Heart right ventricle (tissue), 16 donors: ENCODE measurements around the gene FOXO3. TPM values are rescaled to one million over a fixed set of nuclear protein-coding genes. Genes with fewer than 3 reads are reported as not detected.
A peak's percentile ranks its signal among the peaks of the same experiment; 100 is the strongest.

Experiments used
- ATAC-seq, 8 donors: fragments of 200-7000 bp; cut with Tn5 transposase; one replicate each; pipeline ENCODE4 v1.9.1; 2020; ENCODE audit warnings: mild to moderate bottlenecking in 8 of 8, moderate library complexity in 8 of 8, moderate number of reproducible peaks in 1 of 8
- DNase-seq, 2 donors: peaks; one replicate each; pipeline ENCODE4 v3.0.0-alpha.2; 2020
- H3K27ac ChIP-seq, 10 donors: fragments of 200-600 bp; sonication (generic) in 2 of 10; one replicate each; pipeline versions ENCODE4 v1.5.0 to v1.8.0; 2020 to 2022; ENCODE audit warnings: mild to moderate bottlenecking in 3 of 10
- H3K27me3 ChIP-seq, 7 donors: fragments of 200-600 bp; one replicate each; pipeline ENCODE4 v1.8.0; 2021 to 2022; ENCODE audit warnings: mild to moderate bottlenecking in 2 of 7
- H3K36me3 ChIP-seq, 9 donors: fragments of 200-600 bp; sonication (generic) in 1 of 9; one replicate each; pipeline versions ENCODE4 v1.5.0 to v1.8.0; 2020 to 2022; ENCODE audit warnings: mild to moderate bottlenecking in 2 of 9
- H3K4me1 ChIP-seq, 9 donors: fragments of 200-600 bp; sonication (generic) in 1 of 9; one replicate each; pipeline versions ENCODE4 v1.5.0 to v1.8.0; 2020 to 2022; ENCODE audit warnings: mild to moderate bottlenecking in 4 of 9
- H3K4me3 ChIP-seq, 10 donors: fragments of 200-600 bp; sonication (generic) in 2 of 10; one replicate each; pipeline versions ENCODE4 v1.5.0 to v1.8.0; 2020 to 2022; ENCODE audit warnings: mild to moderate bottlenecking in 7 of 10, moderate library complexity in 2 of 10
- H3K9me3 ChIP-seq, 11 donors: fragments of 200-600 bp in 10 of 11; sonication (generic) in 2 of 11; one replicate each; pipeline versions ENCODE4 v1.5.0 to v1.8.0; 2013 to 2022; ENCODE audit warnings: mild to moderate bottlenecking in 2 of 11, control low read depth in 1 of 11, moderate library complexity in 1 of 11
- WGBS, 2 donors: extraction: QIAGEN DNeasy Blood & Tissue Kit; methylation state at CpG; one replicate each; pipeline ENCODE4 v1.1.7; 2013; ENCODE audit warnings: inconsistent platforms in 1 of 2; 5-methylcytosine and 5-hydroxymethylcytosine counted together
- intact Hi-C, 10 donors: fragments of 100-400 bp; cut with DNase I; formaldehyde crosslinking; loops; one replicate each; pipeline versions ENCODE4 v1.11.1 to v1.14.2; 2022
- polyA plus RNA-seq, 2 donors: library from polyadenylated mRNA; stranded (reverse); fragments of 200-250 nt; gene quantifications; one replicate each; pipeline ENCODE4 v1.2.3, GENCODE V29; 2013
- total RNA-seq, 10 donors: library from RNA; stranded (reverse); fragmentation: NEBNext Ultra II Directional in 3 of 10; extraction: Animal tissue kit (Norgen Biotek cat#: 25700) in 3 of 10; gene quantifications; one replicate each; pipeline versions ENCODE4 v1.2.1 to v1.2.4, GENCODE V29; 2021 to 2023
- TF ChIP-seq, protein P1 (sequence below), 9 donors: fragments of 200-600 bp; sonication (generic) in 2 of 9; IDR thresholded peaks; one replicate each; pipeline versions ENCODE4 v1.5.0 to v1.8.0; 2021 to 2022; ENCODE audit warnings: antibody characterized with exemption in 9 of 9, mild to moderate bottlenecking in 5 of 9, moderate library complexity in 1 of 9
- donor health status: Arrhythmogenic right ventricular cardiomyopathy.
- donor health status: ischemic (EF 13 %, LVEDD 7.1; RV severe dilation, severe dysfunction).
- donor health status: healthy with polysubstance abuse.
- donor health status: DM: no; HTN: yes; CAD: no.
- donor health status: DM: no; HTN: no; CAD: no.
- donor health status: ischemic (EF 25% LVEDD 6.9; RV normal size, moderate dysfunction).
- donor health status: ischemic (EF 25% LVEDD 5.7; RV mildly dilated, moderate dysfunction).
- donor health status: healthy.
- donor health status: DM: yes; HTN: yes; CAD: no.
- donor health status: Ischemic cardiomyopathy.
- donor health status: ischemic (EF 35%, LVEDD 5.7; RV mildly dilated, moderate dysfunction).
- donor health status: nonischemic (EF 11% LVEDD 7.7; RV severe dilation, severe dysfunction).
- donor health status: DM: yes; HTN: yes; CAD: no.
- donor health status: PGD.
- donor health status: ischemic (EF 29% LVEDD 5.4; RV normal size, mild dysfunction).
- donor health status: nonischemic (EF 23%, LVEDD 6.1; RV moderate dilation, normal function).

The FOXO3 gene
- total and polyA plus RNA-seq, 12 donors: 16.8 to 52.6 (median 37.0) TPM

DNA sequence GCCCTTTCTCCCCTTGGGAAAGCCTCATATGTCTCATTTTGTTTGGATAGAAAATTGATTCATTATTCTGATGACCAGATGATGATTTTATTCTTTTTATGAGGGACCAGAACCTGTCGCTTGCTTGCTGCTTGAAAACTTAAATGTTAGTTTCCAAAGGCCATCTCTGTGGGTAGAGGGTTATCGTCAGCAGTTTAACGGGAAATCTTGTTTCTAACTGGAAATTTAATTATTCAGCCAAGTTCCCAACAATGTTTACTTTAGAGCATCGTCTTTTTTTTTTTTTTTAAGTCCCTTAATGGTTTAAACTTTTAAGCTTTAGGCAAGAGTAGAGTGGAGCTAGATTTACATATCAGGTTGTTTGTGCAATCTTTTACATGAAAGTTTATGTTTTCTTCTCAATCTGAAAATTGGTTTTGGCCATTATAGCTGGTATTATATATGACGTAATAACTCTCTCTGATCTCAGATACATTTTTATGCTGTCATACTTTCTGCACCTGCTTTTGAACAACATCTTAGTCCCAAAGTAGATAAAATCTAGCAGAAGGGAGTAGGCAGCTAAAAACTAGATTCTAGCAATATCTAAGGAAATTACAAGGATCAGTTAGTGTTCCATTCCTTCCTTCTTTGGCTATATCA is 93.9 kb downstream of the FOXO3 start:
- peak overlapping the region; percentile 60 to 90 (median 84) for H3K27ac ChIP-seq
- no peak for DNase-seq
- no peak for ATAC-seq

DNA sequence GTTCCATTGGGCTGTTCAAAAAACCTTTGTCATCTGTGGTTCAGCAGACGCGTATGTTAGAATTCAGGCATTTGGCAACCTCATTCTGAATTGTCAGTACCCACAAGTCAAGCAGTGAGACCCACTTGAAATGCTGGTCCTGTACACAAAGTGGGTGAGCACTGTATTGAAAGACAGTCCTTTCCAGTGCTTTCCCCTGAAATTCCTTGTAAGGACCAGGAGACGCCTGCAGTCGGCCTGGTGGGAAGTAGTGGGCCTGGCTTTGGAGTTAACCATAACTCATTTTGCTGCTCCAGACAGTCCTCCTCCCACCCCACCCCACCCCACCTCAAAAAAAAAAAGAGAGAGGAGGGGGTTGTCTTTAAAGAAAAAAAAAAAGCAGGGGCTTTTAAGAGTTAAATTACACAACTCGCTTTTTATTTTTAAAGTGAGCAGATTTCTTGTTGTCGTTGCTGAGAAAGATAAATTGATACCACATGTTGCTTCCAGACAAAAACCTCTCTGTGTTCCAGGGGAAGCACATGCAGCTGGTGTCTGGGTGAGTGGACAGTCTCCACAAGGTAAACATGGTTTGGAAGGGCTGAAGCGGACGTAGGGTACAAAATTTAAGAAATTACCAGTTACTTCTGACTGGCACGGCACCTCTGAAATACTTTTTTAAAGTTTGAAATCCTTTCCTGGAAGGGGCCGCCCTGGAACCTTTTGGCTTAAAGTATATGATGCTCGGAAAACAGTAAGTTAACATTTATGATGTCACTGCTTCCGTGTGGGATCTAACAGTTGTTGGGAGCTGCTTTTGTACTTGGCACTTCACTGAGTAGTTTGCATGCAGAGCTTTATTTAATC is 95.3 kb downstream of the FOXO3 start:
- ATAC-seq: peak in 7 of 8 donors; percentile 29 to 57 (median 52)
- intact Hi-C loops: loop anchor here in 4 of 10 donors (2.0 to 10.0 kb wide), 4 partner anchors 67 to 126 kb away; partner anchors contain the start of gene FOXO3 (in 3 of the 4)
- Histone ChIP-seq H3K27me3 (no peaks in the 10 kb centered on the region), H3K4me1 (peaks cover 28 to 100% (median 83%) of the 10 kb centered on the region in 9 donors), H3K4me3 (peak overlapping the region in 4 of 10 donors; percentile 5 to 13 (median 9)), H3K36me3 (no peaks in the 10 kb centered on the region), H3K27ac (peak overlapping the region; percentile 57 to 90 (median 84)), H3K9me3 (no peaks in the 10 kb centered on the region)
- WGBS, 2 donors: 43 to 48% methylated on average over 12 of the region's 12 CpGs
- DNase-seq: peak in 1 of 2 donors; percentile 38
- TF ChIP-seq, protein P1, sequence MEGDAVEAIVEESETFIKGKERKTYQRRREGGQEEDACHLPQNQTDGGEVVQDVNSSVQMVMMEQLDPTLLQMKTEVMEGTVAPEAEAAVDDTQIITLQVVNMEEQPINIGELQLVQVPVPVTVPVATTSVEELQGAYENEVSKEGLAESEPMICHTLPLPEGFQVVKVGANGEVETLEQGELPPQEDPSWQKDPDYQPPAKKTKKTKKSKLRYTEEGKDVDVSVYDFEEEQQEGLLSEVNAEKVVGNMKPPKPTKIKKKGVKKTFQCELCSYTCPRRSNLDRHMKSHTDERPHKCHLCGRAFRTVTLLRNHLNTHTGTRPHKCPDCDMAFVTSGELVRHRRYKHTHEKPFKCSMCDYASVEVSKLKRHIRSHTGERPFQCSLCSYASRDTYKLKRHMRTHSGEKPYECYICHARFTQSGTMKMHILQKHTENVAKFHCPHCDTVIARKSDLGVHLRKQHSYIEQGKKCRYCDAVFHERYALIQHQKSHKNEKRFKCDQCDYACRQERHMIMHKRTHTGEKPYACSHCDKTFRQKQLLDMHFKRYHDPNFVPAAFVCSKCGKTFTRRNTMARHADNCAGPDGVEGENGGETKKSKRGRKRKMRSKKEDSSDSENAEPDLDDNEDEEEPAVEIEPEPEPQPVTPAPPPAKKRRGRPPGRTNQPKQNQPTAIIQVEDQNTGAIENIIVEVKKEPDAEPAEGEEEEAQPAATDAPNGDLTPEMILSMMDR (IDR thresholded peaks at IDR 0.05): no peak

More for the DNA sequence above, 93.9 kb downstream of the FOXO3 start:
- H3K27me3 ChIP-seq: no peaks in the 10 kb centered on the region
- no peaks in the 10 kb centered on the region for H3K36me3 ChIP-seq
- no peaks in the 10 kb centered on the region for H3K9me3 ChIP-seq
- TF ChIP-seq, protein P1 (IDR thresholded peaks at IDR 0.05): no peak
- H3K4me3 ChIP-seq: peak overlapping the region in 1 of 10 donors; percentile 4
- H3K4me1 ChIP-seq: peaks cover 24 to 100% (median 88%) of the 10 kb centered on the region in 9 donors
- WGBS, 2 donors: 49 to 60% methylated on average over 5 of the region's 5 CpGs
- intact Hi-C loops: loop anchor here in 8 of 10 donors (2.0 to 10.0 kb wide), 7 partner anchors 66 to 128 kb away; partner anchors contain the start of gene FOXO3 (in 6 of the 8)

DNA sequence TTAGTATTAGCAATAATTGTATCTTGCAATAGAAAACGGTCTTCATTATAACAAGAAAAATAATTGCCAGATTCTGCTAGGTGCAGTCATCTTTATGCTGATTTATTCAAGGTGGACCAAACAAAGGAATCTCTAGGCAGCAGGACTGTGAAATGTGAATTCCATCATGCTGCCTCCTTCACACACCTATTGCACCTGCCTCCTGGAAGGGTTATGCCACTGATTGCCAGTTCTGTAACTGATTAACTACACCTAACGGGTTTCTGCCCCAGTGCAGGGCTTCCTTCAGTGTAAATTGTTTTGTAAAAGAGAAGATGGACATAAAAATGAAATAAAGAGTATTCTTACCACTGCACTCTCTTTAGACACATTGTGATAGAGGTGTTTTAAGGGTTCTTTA is 96.1 kb downstream of the FOXO3 start:
- WGBS, 2 donors: 62 to 69% methylated on average over 2 of the region's 2 CpGs
- H3K9me3 ChIP-seq: no peaks in the 10 kb centered on the region
- peak overlapping the region in 4 of 10 donors; percentile 5 to 13 (median 9) for H3K4me3 ChIP-seq

More for the DNA sequence above, 96.1 kb downstream of the FOXO3 start:
- Histone ChIP-seq H3K27ac (peak overlapping the region; percentile 57 to 90 (median 84)), H3K27me3 (no peaks in the 10 kb centered on the region), H3K36me3 (no peaks in the 10 kb centered on the region), H3K4me1 (peaks cover 33 to 100% (median 83%) of the 10 kb centered on the region in 9 donors)
- no peak for ATAC-seq
- intact Hi-C loops: loop anchor here in 4 of 10 donors (2.0 to 10.0 kb wide), 3 partner anchors 92 to 125 kb away; partner anchors contain the start of gene FOXO3 (in 3 of the 4)
- DNase-seq: no peak
- TF ChIP-seq, protein P1 (IDR thresholded peaks at IDR 0.05): no peak
